Left forelimb (tissue), 1 donor: ENCODE measurements around the gene TIGAR.

ENCODE experiments used
- DNase-seq: peaks from one replicate; pipeline ENCODE4 v3.0.0-alpha.2; 2018; ENCODE audit warnings: low spot score

Gene TIGAR

GRCh38 chr12:4320853-4321701, at the start of gene TIGAR:
Gene TIGAR (plus strand): TSS chr12:4321213. CDS start chr12:4321272, 59 bp downstream.
- DNase-seq, result peak; percentile 94

GRCh38 chr12:4271717-4272423, 49.1 kb upstream of the TIGAR start:
- DNase-seq, result peak; percentile 91

- peak; percentile 83 for DNase-seq
These were observed 48.4 kb upstream of the TIGAR start for GRCh38 chr12:4272424-4273272.

GRCh38 chr12:4273273-4273651, 47.8 kb upstream of the TIGAR start:
- DNase-seq, result peak; percentile 55

- peak; percentile 96 for DNase-seq
These were observed 47.2 kb upstream of the TIGAR start, which contains the start of gene CCND2 for GRCh38 chr12:4273652-4274395. Gene CCND2 (plus strand): TSS chr12:4273762. CDS start chr12:4274041, 279 bp downstream.

- DNase-seq, result peak; percentile 76
These were observed 46.5 kb upstream of the TIGAR start for GRCh38 chr12:4274396-4275015.

- peak; percentile 70 for DNase-seq
These were observed 45.8 kb upstream of the TIGAR start for GRCh38 chr12:4275016-4275869.

GRCh38 chr12:4275870-4276301, 45.1 kb upstream of the TIGAR start:
- DNase-seq, result no peak

- DNase-seq, result peak; percentile 91
These were observed 44.3 kb upstream of the TIGAR start for GRCh38 chr12:4276524-4277204.

GRCh38 chr12:4277205-4277543, 43.8 kb upstream of the TIGAR start:
- DNase-seq, result no peak

- DNase-seq, result peak; percentile 61
These were observed 43.2 kb upstream of the TIGAR start for GRCh38 chr12:4277857-4278256.

- no peak for DNase-seq
These were observed 42.5 kb upstream of the TIGAR start for GRCh38 chr12:4278329-4279197.

- DNase-seq, result no peak
These were observed 41.8 kb upstream of the TIGAR start for GRCh38 chr12:4279198-4279690.

GRCh38 chr12:4280351-4281163, 40.5 kb upstream of the TIGAR start:
- peak; percentile 64 for DNase-seq

- DNase-seq, result no peak
These were observed 39.8 kb upstream of the TIGAR start for GRCh38 chr12:4281173-4281654.

- no peak for DNase-seq
These were observed 38.7 kb upstream of the TIGAR start for GRCh38 chr12:4282103-4282891.
